GM13976 (cell line): ENCODE results near the gene TBC1D16.

Experiments
- DNase-seq: peaks from one replicate; pipeline ENCODE4 v3.0.0; 2012; ENCODE audit warnings: low spot score
- in situ Hi-C: fragments of 300-500 bp; cut with MboI; formaldehyde crosslinking; loops from one replicate; pipeline ENCODE4 v1.12.0; 2022; ENCODE audit warnings: low sequenced_read_pairs, mixed read lengths, inconsistent platforms; ENCODE audit not compliant: unreplicated experiment
- TF ChIP-seq, protein P1 (sequence below): IDR thresholded peaks from 2 replicates; pipeline ENCODE4 v1.5.1; 2012; ENCODE audit warnings: borderline replicate concordance, mild to moderate bottlenecking; ENCODE audit not compliant: insufficient read depth; ENCODE audit errors: extremely low read depth, missing control alignments, control extremely low read depth

The TBC1D16 gene

GRCh38 chr17:79927136-79927661, 108.5 kb downstream of the TBC1D16 start:
- in situ Hi-C loops, result no loop called here
- DNase-seq, result no peak
- TF ChIP-seq, protein P1, sequence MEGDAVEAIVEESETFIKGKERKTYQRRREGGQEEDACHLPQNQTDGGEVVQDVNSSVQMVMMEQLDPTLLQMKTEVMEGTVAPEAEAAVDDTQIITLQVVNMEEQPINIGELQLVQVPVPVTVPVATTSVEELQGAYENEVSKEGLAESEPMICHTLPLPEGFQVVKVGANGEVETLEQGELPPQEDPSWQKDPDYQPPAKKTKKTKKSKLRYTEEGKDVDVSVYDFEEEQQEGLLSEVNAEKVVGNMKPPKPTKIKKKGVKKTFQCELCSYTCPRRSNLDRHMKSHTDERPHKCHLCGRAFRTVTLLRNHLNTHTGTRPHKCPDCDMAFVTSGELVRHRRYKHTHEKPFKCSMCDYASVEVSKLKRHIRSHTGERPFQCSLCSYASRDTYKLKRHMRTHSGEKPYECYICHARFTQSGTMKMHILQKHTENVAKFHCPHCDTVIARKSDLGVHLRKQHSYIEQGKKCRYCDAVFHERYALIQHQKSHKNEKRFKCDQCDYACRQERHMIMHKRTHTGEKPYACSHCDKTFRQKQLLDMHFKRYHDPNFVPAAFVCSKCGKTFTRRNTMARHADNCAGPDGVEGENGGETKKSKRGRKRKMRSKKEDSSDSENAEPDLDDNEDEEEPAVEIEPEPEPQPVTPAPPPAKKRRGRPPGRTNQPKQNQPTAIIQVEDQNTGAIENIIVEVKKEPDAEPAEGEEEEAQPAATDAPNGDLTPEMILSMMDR, result no peak

- DNase-seq, result no peak
- TF ChIP-seq, protein P1, result no peak
- in situ Hi-C loops, result no loop called here
These were observed 109.0 kb downstream of the TBC1D16 start for GRCh38 chr17:79926605-79927135.

GRCh38 chr17:79926142-79926604, 109.5 kb downstream of the TBC1D16 start:
- in situ Hi-C loops, result no loop called here
- TF ChIP-seq, protein P1, result no peak
- DNase-seq, result no peak

DNA sequence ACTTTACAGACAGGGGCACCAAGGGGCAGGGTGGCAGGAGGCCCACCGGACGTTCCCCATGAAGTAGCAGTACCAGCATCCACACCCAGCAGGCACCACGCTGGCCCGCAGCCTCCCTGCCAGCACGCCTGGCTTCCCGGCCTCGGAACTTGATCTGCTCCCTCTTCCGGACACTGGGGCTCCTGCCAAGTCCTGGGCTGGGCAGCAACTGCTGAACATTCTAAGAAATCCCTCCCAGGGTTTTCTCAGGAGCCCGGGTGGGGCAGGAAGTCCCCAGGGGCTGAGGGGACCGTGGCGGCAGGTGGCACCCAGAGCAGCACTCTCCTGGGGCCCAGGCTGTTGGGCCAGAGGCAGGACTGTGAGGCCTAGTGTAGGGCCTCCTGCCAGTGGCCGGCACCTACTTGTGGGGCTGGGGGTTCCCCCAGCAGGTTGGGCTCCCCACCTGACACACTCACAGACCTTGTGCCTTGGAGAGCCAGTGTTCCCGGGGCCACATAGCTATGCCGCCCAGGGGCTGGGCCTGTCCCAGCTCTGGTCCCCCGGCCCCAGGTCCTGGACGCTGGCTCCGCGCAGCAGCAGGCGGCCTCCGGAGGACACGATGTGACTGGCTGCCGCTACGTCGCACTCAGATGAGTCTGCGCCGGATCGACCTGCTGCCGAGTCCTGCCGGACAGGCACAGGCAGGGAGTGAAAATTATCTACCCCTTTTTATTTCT, 110.3 kb downstream of the TBC1D16 start:
- in situ Hi-C loops, result no loop called here
- TF ChIP-seq, protein P1, result no peak
- DNase-seq, result no peak

GRCh38 chr17:79924639-79924976, 111.1 kb downstream of the TBC1D16 start:
- in situ Hi-C loops, result no loop called here

DNA sequence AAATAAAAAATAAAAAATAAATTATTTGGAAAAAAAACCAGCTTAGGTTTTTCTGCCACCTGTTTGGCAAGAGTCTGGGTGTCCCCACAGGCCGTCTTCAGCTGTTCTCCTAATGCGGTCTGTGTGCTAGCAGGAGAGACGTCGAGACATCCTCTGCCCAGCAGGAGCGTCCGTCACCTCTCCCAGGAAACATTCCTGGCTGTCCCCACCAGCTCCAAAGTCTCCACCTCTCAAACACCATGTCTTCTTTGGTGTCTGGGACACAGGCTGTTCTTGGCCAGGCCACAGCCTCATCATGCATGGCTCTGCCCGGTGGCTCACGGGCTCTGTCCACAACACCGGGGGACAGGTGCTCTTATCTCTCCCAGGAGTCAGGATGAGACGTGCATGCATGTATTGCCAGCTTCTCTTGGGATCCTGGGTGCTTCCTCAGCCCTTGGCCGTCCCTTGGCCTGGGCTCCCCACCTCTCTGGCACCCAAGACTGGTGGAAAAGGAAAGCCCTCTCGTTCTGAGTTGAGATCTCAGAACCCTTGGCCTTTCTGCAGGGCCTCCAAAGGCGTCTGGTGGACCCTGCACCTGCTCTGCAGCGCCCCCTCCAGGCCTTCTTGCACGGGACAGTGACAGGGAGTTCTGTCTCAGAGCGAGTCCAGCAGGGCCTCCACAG, 111.6 kb downstream of the TBC1D16 start:
- in situ Hi-C loops, result no loop called here
- TF ChIP-seq, protein P1, result peak; percentile 30
- peak; percentile 67 for DNase-seq

More at GRCh38 chr17:79924639-79924976, 111.1 kb downstream of the TBC1D16 start:
- TF ChIP-seq, protein P1, result no peak
- no peak for DNase-seq
